ENCODE measurements around the gene DYRK1A. TPM values are rescaled to one million over a fixed set of nuclear protein-coding genes. Genes with fewer than 3 reads are reported as not detected.

DYRK1A gene
- total and polyA plus RNA-seq, 2 donors from 2014 or later = 14.5 to 78.0 TPM

GRCh38 chr21:37553078-37553481 is 186.5 kb downstream of the DYRK1A start:
- H3K4me3 ChIP-seq (ENCODE audit: low read length in 3 of 3) = no peak overlapping the region
- H3K9ac ChIP-seq (ENCODE audit: low read length in 3 of 3) = no peak overlapping the region
- no peaks in the 10 kb centered on the region for H3K36me3 ChIP-seq (ENCODE audit: control insufficient read depth in 2 of 3, insufficient read depth in 3 of 3, low read length in 3 of 3)
- no peak for TF ChIP-seq CTCF (IDR thresholded peaks at IDR 0.05; ENCODE audit: borderline replicate concordance, extremely low read depth, insufficient read depth)
- H3K27me3 ChIP-seq (ENCODE audit: control insufficient read depth, insufficient read depth, low read length) = no peaks in the 10 kb centered on the region
- FAIRE-seq = no peak
- intact Hi-C loops (cut with DNase I) = no loop called here
- DNase-seq = no peak
- no peak overlapping the region for H3K27ac ChIP-seq (ENCODE audit: low read depth in 2 of 2, low read length in 2 of 2)
- no peaks in the 10 kb centered on the region for H3K9me3 ChIP-seq (ENCODE audit: control insufficient read depth in 2 of 3, insufficient read depth in 1 of 3, low read length in 3 of 3)
- peaks cover 3 to 6% (median 4%) of the 10 kb centered on the region in 3 donors for H3K4me1 ChIP-seq (ENCODE audit: control insufficient read depth in 2 of 3, insufficient read depth in 2 of 3, low read depth in 1 of 3, low read length in 3 of 3)

GRCh38 chr21:37554661-37555379 is 188.2 kb downstream of the DYRK1A start:
- Histone ChIP-seq H3K4me1 (ENCODE audit: control insufficient read depth in 2 of 3, insufficient read depth in 2 of 3, low read depth in 1 of 3, low read length in 3 of 3) (peaks cover 0 to 4% (median 0%) of the 10 kb centered on the region in 3 donors), H3K27ac (ENCODE audit: low read depth in 2 of 2, low read length in 2 of 2) (no peak overlapping the region), H3K4me3 (ENCODE audit: low read length in 3 of 3) (no peak overlapping the region), H3K9me3 (ENCODE audit: control insufficient read depth in 2 of 3, insufficient read depth in 1 of 3, low read length in 3 of 3) (no peaks in the 10 kb centered on the region), H3K36me3 (ENCODE audit: control insufficient read depth in 2 of 3, insufficient read depth in 3 of 3, low read length in 3 of 3) (no peaks in the 10 kb centered on the region), H3K27me3 (ENCODE audit: control insufficient read depth, insufficient read depth, low read length) (no peaks in the 10 kb centered on the region), H3K9ac (ENCODE audit: low read length in 3 of 3) (no peak overlapping the region)
- no peak for FAIRE-seq
- intact Hi-C loops (cut with DNase I) = no loop called here
- TF ChIP-seq CTCF (IDR thresholded peaks at IDR 0.05; ENCODE audit: borderline replicate concordance, extremely low read depth, insufficient read depth) = no peak
- no peak for DNase-seq

- Histone ChIP-seq H3K27me3 (ENCODE audit: control insufficient read depth, insufficient read depth, low read length) (no peaks in the 10 kb centered on the region), H3K9me3 (ENCODE audit: control insufficient read depth in 2 of 3, insufficient read depth in 1 of 3, low read length in 3 of 3) (no peaks in the 10 kb centered on the region), H3K36me3 (ENCODE audit: control insufficient read depth in 2 of 3, insufficient read depth in 3 of 3, low read length in 3 of 3) (no peaks in the 10 kb centered on the region), H3K9ac (ENCODE audit: low read length in 3 of 3) (no peak overlapping the region), H3K4me1 (ENCODE audit: control insufficient read depth in 2 of 3, insufficient read depth in 2 of 3, low read depth in 1 of 3, low read length in 3 of 3) (peaks cover 0 to 4% (median 0%) of the 10 kb centered on the region in 3 donors), H3K27ac (ENCODE audit: low read depth in 2 of 2, low read length in 2 of 2) (no peak overlapping the region), H3K4me3 (ENCODE audit: low read length in 3 of 3) (no peak overlapping the region)
- no peak for DNase-seq
- intact Hi-C loops (cut with DNase I) = no loop called here
- TF ChIP-seq CTCF (IDR thresholded peaks at IDR 0.05; ENCODE audit: borderline replicate concordance, extremely low read depth, insufficient read depth) = no peak
- no peak for FAIRE-seq
Observed at GRCh38 chr21:37555672-37556261, 189.2 kb downstream of the DYRK1A start.

Data from kidney (tissue), 14 donors.